CD4-positive, CD25-positive, alpha-beta regulatory T cell (primary cell): ENCODE results near the gene SYNE1. TPM values are rescaled to one million over a fixed set of nuclear protein-coding genes. Genes with fewer than 3 reads are reported as not detected.
A peak's percentile ranks its signal among the peaks of the same experiment; 100 is the strongest.

Source experiments
- ATAC-seq, 2 donors: fragments of 150-1000 bp; cut with Tn5 transposase; one replicate each; pipeline ENCODE4 v1.10.0; 2021; ENCODE audit warnings: low read depth in 2 of 2, moderate number of reproducible peaks in 2 of 2, moderate library complexity in 1 of 2
- DNase-seq, 3 donors: peaks; one replicate each; pipeline versions ENCODE4 v3.0.0 to v3.0.0-alpha.2; 2012 to 2022; ENCODE audit warnings: mixed read lengths in 1 of 3
- H3K27ac ChIP-seq: one replicate; pipeline ENCODE4 v1.7.0; 2013; ENCODE audit warnings: mild to moderate bottlenecking, low read length; ENCODE audit not compliant: insufficient read depth, poor library complexity, severe bottlenecking
- H3K27me3 ChIP-seq: one replicate; pipeline ENCODE4 v1.7.0; 2013; ENCODE audit warnings: low read length; ENCODE audit not compliant: control insufficient read depth, insufficient read depth
- H3K36me3 ChIP-seq: one replicate; pipeline ENCODE4 v1.7.0; 2013; ENCODE audit warnings: mild to moderate bottlenecking, low read length, moderate library complexity; ENCODE audit not compliant: control insufficient read depth, insufficient read depth
- H3K4me1 ChIP-seq: 2 replicates; pipeline ENCODE4 v1.7.0; 2013; ENCODE audit warnings: mild to moderate bottlenecking, low read length; ENCODE audit not compliant: insufficient read depth, control insufficient read depth, poor library complexity, severe bottlenecking
- H3K4me3 ChIP-seq: one replicate; pipeline ENCODE4 v1.7.0; 2013; ENCODE audit warnings: low read depth, mild to moderate bottlenecking, low read length, moderate library complexity
- H3K9me3 ChIP-seq, 2 experiments: 1 replicate in 1 of 2; 2 replicates in 1 of 2; pipeline ENCODE4 v1.7.0; 2013; ENCODE audit warnings: low read length in 2 of 2, mild to moderate bottlenecking in 1 of 2, moderate library complexity in 1 of 2; ENCODE audit not compliant: control insufficient read depth in 2 of 2
- H3K27ac Mint-ChIP-seq, 3 donors: one replicate each; pipeline ENCODE4 v1.8.0; 2020 to 2022; ENCODE audit warnings: mild to moderate bottlenecking in 3 of 3, mixed read lengths in 3 of 3, moderate library complexity in 2 of 3
- H3K27me3 Mint-ChIP-seq: one replicate; pipeline ENCODE4 v1.8.0; 2022; ENCODE audit warnings: mild to moderate bottlenecking, mixed read lengths
- H3K36me3 Mint-ChIP-seq: one replicate; pipeline ENCODE4 v1.8.0; 2020; ENCODE audit warnings: mixed read lengths
- H3K4me1 Mint-ChIP-seq, 4 donors: one replicate each; pipeline ENCODE4 v1.8.0; 2020 to 2022; ENCODE audit warnings: mixed read lengths in 4 of 4, mild to moderate bottlenecking in 1 of 4
- H3K4me3 Mint-ChIP-seq, 4 donors: one replicate each; pipeline ENCODE4 v1.8.0; 2020 to 2022; ENCODE audit warnings: mild to moderate bottlenecking in 4 of 4, mixed read lengths in 4 of 4, moderate library complexity in 3 of 4
- H3K9me3 Mint-ChIP-seq, 7 donors: one replicate each; pipeline ENCODE4 v1.8.0; 2020 to 2022; ENCODE audit warnings: mixed read lengths in 7 of 7, mild to moderate bottlenecking in 3 of 7, moderate library complexity in 2 of 7
- polyA plus RNA-seq, 4 donors: library from polyadenylated mRNA; unstranded; fragments of 300-500 nt; fragmentation: Illumina TruSeq; gene quantifications; one replicate each; pipeline ENCODE4 v1.2.3, GENCODE V29; 2021
- total RNA-seq: library from RNA; stranded (reverse); gene quantifications from one replicate; pipeline ENCODE4 v1.2.3, GENCODE V29; 2022

Gene SYNE1
- total and polyA plus RNA-seq, 5 donors from 2014 or later: 48.1 to 166 (median 57.3) TPM

GRCh38 chr6:152094276-152094675 lies 542.9 kb downstream of the SYNE1 start:
- Histone ChIP-seq H3K4me3 (no peak overlapping the region), H3K4me1 (no peaks in the 10 kb centered on the region), H3K27ac (no peak overlapping the region), H3K36me3 (no peaks in the 10 kb centered on the region), H3K27me3 (no peaks in the 10 kb centered on the region), H3K9me3 (no peaks in the 10 kb centered on the region)
- Mint-ChIP-seq H3K4me3 (no peak overlapping the region), H3K9me3 (peaks cover 0 to 2% (median 0%) of the 10 kb centered on the region in 7 donors), H3K27me3 (no peaks in the 10 kb centered on the region), H3K36me3 (no peaks in the 10 kb centered on the region), H3K4me1 (no peaks in the 10 kb centered on the region), H3K27ac (no peak overlapping the region)
- no peak for DNase-seq
- no peak for ATAC-seq

GRCh38 chr6:152093711-152094110 lies 543.5 kb downstream of the SYNE1 start:
- Mint-ChIP-seq H3K9me3 (peaks cover 0 to 2% (median 0%) of the 10 kb centered on the region in 7 donors), H3K36me3 (no peaks in the 10 kb centered on the region), H3K4me1 (no peaks in the 10 kb centered on the region), H3K27me3 (no peaks in the 10 kb centered on the region), H3K4me3 (no peak overlapping the region), H3K27ac (peak overlapping the region in 1 of 3 donors; percentile 15)
- Histone ChIP-seq H3K4me1 (no peaks in the 10 kb centered on the region), H3K27me3 (no peaks in the 10 kb centered on the region), H3K9me3 (no peaks in the 10 kb centered on the region), H3K27ac (no peak overlapping the region), H3K36me3 (no peaks in the 10 kb centered on the region), H3K4me3 (no peak overlapping the region)
- ATAC-seq (no peak), DNase-seq (no peak)

GRCh38 chr6:152091851-152092341 lies 545.3 kb downstream of the SYNE1 start:
- no peak overlapping the region for H3K4me3 Mint-ChIP-seq
- ATAC-seq (no peak), DNase-seq (no peak)
- Histone ChIP-seq H3K4me3 (no peak overlapping the region), H3K9me3 (no peaks in the 10 kb centered on the region), H3K36me3 (no peaks in the 10 kb centered on the region), H3K4me1 (no peaks in the 10 kb centered on the region), H3K27me3 (peaks cover 2% of the 10 kb centered on the region), H3K27ac (no peak overlapping the region)
- H3K27ac Mint-ChIP-seq: no peak overlapping the region
- no peaks in the 10 kb centered on the region for H3K4me1 Mint-ChIP-seq
- H3K36me3 Mint-ChIP-seq: no peaks in the 10 kb centered on the region
- peaks cover 0 to 2% (median 0%) of the 10 kb centered on the region in 7 donors for H3K9me3 Mint-ChIP-seq
- H3K27me3 Mint-ChIP-seq: no peaks in the 10 kb centered on the region

- no peaks in the 10 kb centered on the region for H3K27me3 Mint-ChIP-seq
- H3K9me3 Mint-ChIP-seq: peaks cover 0 to 2% (median 0%) of the 10 kb centered on the region in 7 donors
- DNase-seq: no peak
- Histone ChIP-seq H3K36me3 (no peaks in the 10 kb centered on the region), H3K9me3 (no peaks in the 10 kb centered on the region), H3K27me3 (peaks cover 2% of the 10 kb centered on the region), H3K4me3 (no peak overlapping the region), H3K4me1 (no peaks in the 10 kb centered on the region), H3K27ac (no peak overlapping the region)
- no peak overlapping the region for H3K27ac Mint-ChIP-seq
- H3K4me3 Mint-ChIP-seq: no peak overlapping the region
- H3K36me3 Mint-ChIP-seq: no peaks in the 10 kb centered on the region
- no peaks in the 10 kb centered on the region for H3K4me1 Mint-ChIP-seq
- ATAC-seq: no peak
Measured at GRCh38 chr6:152091201-152091600, 546.0 kb downstream of the SYNE1 start.

- H3K4me3 ChIP-seq: no peak overlapping the region
- no peaks in the 10 kb centered on the region for H3K36me3 ChIP-seq
- H3K27ac ChIP-seq: no peak overlapping the region
- peaks cover 2% of the 10 kb centered on the region for H3K27me3 ChIP-seq
- H3K4me1 ChIP-seq: no peaks in the 10 kb centered on the region
- ATAC-seq: no peak
- peaks cover 0 to 2% (median 0%) of the 10 kb centered on the region in 7 donors for H3K9me3 Mint-ChIP-seq
- no peaks in the 10 kb centered on the region for H3K36me3 Mint-ChIP-seq
- no peaks in the 10 kb centered on the region for H3K4me1 Mint-ChIP-seq
- no peak for DNase-seq
- H3K27ac Mint-ChIP-seq: no peak overlapping the region
- H3K27me3 Mint-ChIP-seq: no peaks in the 10 kb centered on the region
- no peak overlapping the region for H3K4me3 Mint-ChIP-seq
- H3K9me3 ChIP-seq: no peaks in the 10 kb centered on the region
Measured at GRCh38 chr6:152089992-152090391, 547.2 kb downstream of the SYNE1 start.

GRCh38 chr6:152087701-152088100 lies 549.5 kb downstream of the SYNE1 start:
- no peaks in the 10 kb centered on the region for H3K36me3 Mint-ChIP-seq
- H3K4me1 Mint-ChIP-seq: no peaks in the 10 kb centered on the region
- ATAC-seq: no peak
- Histone ChIP-seq H3K36me3 (no peaks in the 10 kb centered on the region), H3K4me1 (no peaks in the 10 kb centered on the region), H3K9me3 (no peaks in the 10 kb centered on the region), H3K4me3 (no peak overlapping the region), H3K27me3 (peaks cover 2% of the 10 kb centered on the region), H3K27ac (no peak overlapping the region)
- no peaks in the 10 kb centered on the region for H3K27me3 Mint-ChIP-seq
- no peak for DNase-seq
- H3K9me3 Mint-ChIP-seq: peaks cover 0 to 7% (median 1%) of the 10 kb centered on the region in 7 donors
- H3K4me3 Mint-ChIP-seq: no peak overlapping the region
- no peak overlapping the region for H3K27ac Mint-ChIP-seq

- Mint-ChIP-seq H3K9me3 (peaks cover 0 to 7% (median 1%) of the 10 kb centered on the region in 7 donors), H3K27ac (no peak overlapping the region), H3K27me3 (no peaks in the 10 kb centered on the region), H3K4me3 (no peak overlapping the region), H3K36me3 (no peaks in the 10 kb centered on the region), H3K4me1 (no peaks in the 10 kb centered on the region)
- ATAC-seq (no peak), DNase-seq (no peak)
- no peak overlapping the region for H3K27ac ChIP-seq
- no peaks in the 10 kb centered on the region for H3K4me1 ChIP-seq
- H3K27me3 ChIP-seq: peaks cover 2% of the 10 kb centered on the region
- H3K36me3 ChIP-seq: no peaks in the 10 kb centered on the region
- no peak overlapping the region for H3K4me3 ChIP-seq
- H3K9me3 ChIP-seq: no peaks in the 10 kb centered on the region
Measured at GRCh38 chr6:152087096-152087495, 550.1 kb downstream of the SYNE1 start.

GRCh38 chr6:152086223-152086873 lies 550.8 kb downstream of the SYNE1 start:
- Histone ChIP-seq H3K27me3 (peaks cover 2% of the 10 kb centered on the region), H3K4me1 (no peaks in the 10 kb centered on the region), H3K4me3 (no peak overlapping the region), H3K36me3 (no peaks in the 10 kb centered on the region), H3K27ac (no peak overlapping the region), H3K9me3 (no peaks in the 10 kb centered on the region)
- Mint-ChIP-seq H3K27me3 (no peaks in the 10 kb centered on the region), H3K4me1 (no peaks in the 10 kb centered on the region), H3K36me3 (peaks cover under 1% of the 10 kb centered on the region), H3K9me3 (peaks cover 0 to 7% (median 1%) of the 10 kb centered on the region in 7 donors), H3K4me3 (no peak overlapping the region), H3K27ac (no peak overlapping the region)
- ATAC-seq (no peak), DNase-seq (no peak)
